Measurements from ENCODE around the gene ZNF397.

- TF ChIP-seq CTCF (IDR thresholded peaks at IDR 0.05; ENCODE audit: poor library complexity, severe bottlenecking) (no peak), TAF1 (IDR thresholded peaks at IDR 0.05; ENCODE audit: low read depth) (peak; percentile 93), EP300 (conservative IDR thresholded peaks at IDR 0.05; ENCODE audit: poor library complexity, severe bottlenecking) (peak; percentile 84), POLR2AphosphoS5 (IDR thresholded peaks at IDR 0.05) (peak; percentile 99), EZH2 (IDR thresholded peaks at IDR 0.05; ENCODE audit: borderline replicate concordance, insufficient read depth, low read length, poor library complexity, severe bottlenecking) (no peak), REST (IDR thresholded peaks at IDR 0.05; ENCODE audit: borderline replicate concordance) (peak; percentile 91), RAD21 (conservative IDR thresholded peaks at IDR 0.05) (peak; percentile 48)
Observed at GRCh38 chr18:35290094-35290735, 49.4 kb downstream of the ZNF397 start, which contains the start of gene ZSCAN30.

All from neural cell (in vitro differentiated cells).